Glutamatergic neuron (in vitro differentiated cells): Measurements from ENCODE around the gene DDX39A. TPM values are rescaled to one million over a fixed set of nuclear protein-coding genes. Genes with fewer than 3 reads are reported as not detected.

Source experiments
- DNase-seq: peaks from one replicate; pipeline ENCODE4 v3.0.0; 2022
- H3K27ac Mint-ChIP-seq: one replicate; pipeline ENCODE4 v1.8.0; 2020; ENCODE audit warnings: mild to moderate bottlenecking, mixed read lengths, inconsistent platforms; ENCODE audit not compliant: unreplicated experiment
- H3K27me3 Mint-ChIP-seq: one replicate; pipeline ENCODE4 v1.8.0; 2020; ENCODE audit warnings: mild to moderate bottlenecking, moderate library complexity, mixed read lengths, inconsistent platforms; ENCODE audit not compliant: unreplicated experiment
- H3K36me3 Mint-ChIP-seq: one replicate; pipeline ENCODE4 v1.8.0; 2020; ENCODE audit warnings: mild to moderate bottlenecking, mixed read lengths, inconsistent platforms; ENCODE audit not compliant: unreplicated experiment
- H3K4me1 Mint-ChIP-seq: one replicate; pipeline ENCODE4 v1.8.0; 2020; ENCODE audit warnings: mild to moderate bottlenecking, low read depth, mixed read lengths, inconsistent platforms; ENCODE audit not compliant: unreplicated experiment
- H3K4me3 Mint-ChIP-seq: one replicate; pipeline ENCODE4 v1.8.0; 2020; ENCODE audit warnings: mild to moderate bottlenecking, mixed read lengths, inconsistent platforms; ENCODE audit not compliant: unreplicated experiment
- H3K9me3 Mint-ChIP-seq: one replicate; pipeline ENCODE4 v1.8.0; 2020; ENCODE audit warnings: mild to moderate bottlenecking, moderate library complexity, mixed read lengths, inconsistent platforms; ENCODE audit not compliant: unreplicated experiment
- CTCF ChIP-seq: fragments of 200-600 bp; sonication (generic); IDR thresholded peaks from one replicate; pipeline ENCODE4 v1.5.0; 2021; ENCODE audit not compliant: partially characterized antibody, unreplicated experiment
- total RNA-seq: library from RNA; stranded (reverse); fragmentation: NEBNext Ultra II Directional; extraction: Animal tissue kit (Norgen Biotek cat#: 25700); gene quantifications from one replicate; pipeline ENCODE4 v1.2.1, GENCODE V29; 2021; ENCODE audit not compliant: unreplicated experiment

DDX39A gene
- total RNA-seq, 1 donor from 2014 or later: 103 TPM

- Mint-ChIP-seq H3K27me3 (peaks cover 7% of the 10 kb centered on the region), H3K27ac (no peak overlapping the region), H3K36me3 (no peaks in the 10 kb centered on the region), H3K4me3 (no peak overlapping the region), H3K9me3 (peaks cover 4% of the 10 kb centered on the region), H3K4me1 (peaks cover 8% of the 10 kb centered on the region)
- TF ChIP-seq CTCF: no peak
- no peak for DNase-seq
These were observed 25.0 kb downstream of the DDX39A start for GRCh38 chr19:14394167-14394566.

DNA sequence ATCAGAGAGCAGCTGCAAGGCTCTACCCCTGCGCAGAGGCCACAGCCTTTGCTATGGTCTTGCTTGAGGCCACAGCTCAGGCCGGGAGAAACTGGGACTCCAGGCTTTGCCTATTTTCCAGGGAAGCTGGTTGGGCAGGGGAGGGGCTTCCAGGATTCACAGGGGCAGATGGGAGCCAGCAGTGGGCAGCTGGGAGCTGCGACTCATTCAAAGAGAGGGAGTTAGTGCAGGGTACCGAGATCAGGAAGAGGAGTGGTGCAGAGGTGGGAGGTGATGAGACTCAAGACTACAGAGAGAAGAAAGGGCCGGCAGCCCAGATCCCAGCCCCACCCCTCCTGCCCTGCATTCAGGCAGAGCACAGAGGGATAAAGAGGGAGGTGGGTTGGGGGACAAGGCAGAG is 25.8 kb downstream of the DDX39A start:
- DNase-seq: peak; percentile 78
- Mint-ChIP-seq H3K4me3 (peak overlapping the region; percentile 81), H3K4me1 (peaks cover 13% of the 10 kb centered on the region), H3K27ac (peak overlapping the region; percentile 97), H3K9me3 (peaks cover 4% of the 10 kb centered on the region), H3K27me3 (peaks cover 9% of the 10 kb centered on the region), H3K36me3 (no peaks in the 10 kb centered on the region)
- no peak for TF ChIP-seq CTCF

- Mint-ChIP-seq H3K4me3 (no peak overlapping the region), H3K27me3 (peaks cover 9% of the 10 kb centered on the region), H3K9me3 (peaks cover 4% of the 10 kb centered on the region), H3K4me1 (peaks cover 13% of the 10 kb centered on the region), H3K27ac (no peak overlapping the region), H3K36me3 (no peaks in the 10 kb centered on the region)
- no peak for TF ChIP-seq CTCF
- no peak for DNase-seq
These were observed 27.9 kb downstream of the DDX39A start for GRCh38 chr19:14391156-14391821.

DNA sequence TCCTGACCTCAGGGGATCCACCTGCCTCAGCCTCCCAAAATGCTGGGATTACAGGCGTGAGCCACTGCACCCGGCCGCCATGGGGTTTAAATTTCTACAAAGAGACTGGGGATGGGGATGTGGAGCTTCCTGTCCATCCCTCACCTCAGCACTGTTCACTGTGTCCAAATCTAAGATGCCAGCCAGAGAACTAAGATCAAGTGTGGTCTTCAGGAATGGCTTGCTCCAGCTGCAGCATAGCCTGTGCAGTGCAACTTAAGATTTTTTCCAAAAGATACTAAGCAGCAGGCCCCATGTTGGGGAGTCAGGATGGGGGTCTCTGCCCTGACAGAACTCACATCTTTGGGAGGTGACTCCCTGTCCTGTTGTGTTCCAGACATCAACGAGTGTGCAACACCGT is 28.6 kb downstream of the DDX39A start:
- Mint-ChIP-seq H3K4me3 (no peak overlapping the region), H3K4me1 (peaks cover 13% of the 10 kb centered on the region), H3K27ac (no peak overlapping the region), H3K36me3 (no peaks in the 10 kb centered on the region), H3K27me3 (peaks cover 9% of the 10 kb centered on the region), H3K9me3 (peaks cover 4% of the 10 kb centered on the region)
- DNase-seq: no peak
- TF ChIP-seq CTCF: no peak

DNA sequence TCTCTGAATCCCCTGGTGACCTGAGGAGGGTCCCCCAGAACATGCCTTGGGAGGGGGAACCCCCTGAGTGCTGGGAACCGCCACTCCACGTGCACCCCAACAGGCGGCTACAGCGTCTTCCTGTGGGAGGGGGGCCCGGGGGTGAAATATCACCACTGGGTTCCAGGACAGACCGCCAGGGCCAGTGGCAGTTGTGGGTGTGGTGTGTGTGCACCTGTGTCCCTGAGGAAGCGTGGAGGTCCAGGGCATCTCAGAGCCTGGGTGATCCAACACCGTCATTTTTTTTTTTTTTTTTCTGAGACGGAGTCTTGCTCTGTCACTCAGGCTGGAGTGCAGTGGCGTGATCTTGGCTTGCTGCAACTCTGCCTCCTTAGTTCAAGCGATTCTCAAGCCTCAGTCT is 33.6 kb downstream of the DDX39A start:
- no peak for TF ChIP-seq CTCF
- Mint-ChIP-seq H3K9me3 (peaks cover 3% of the 10 kb centered on the region), H3K27ac (no peak overlapping the region), H3K27me3 (peaks cover 8% of the 10 kb centered on the region), H3K4me1 (peaks cover 8% of the 10 kb centered on the region), H3K4me3 (no peak overlapping the region), H3K36me3 (no peaks in the 10 kb centered on the region)
- DNase-seq: no peak
